Dendritic cell treated with granulocyte-macrophage colony-stimulating factor and Interleukin-4, amounts not matched to agents 40 ng/mL and 50 ng/mL, for 4 days (primary cell): Measurements from ENCODE around the gene ASXL2.
A peak's percentile ranks its signal among the peaks of the same experiment; 100 is the strongest.
"Not testable (repeated sequence)": the region's sequence is repeated elsewhere in the genome, so short reads cannot be mapped to it uniquely, and the experiment has no call there.

Source experiments
- H3K27ac Mint-ChIP-seq: one replicate; pipeline ENCODE4 v1.8.0; 2022; ENCODE audit warnings: mild to moderate bottlenecking, mixed read lengths
- H3K27me3 Mint-ChIP-seq: one replicate; pipeline ENCODE4 v1.8.0; 2022; ENCODE audit warnings: mild to moderate bottlenecking, mixed read lengths
- H3K36me3 Mint-ChIP-seq: one replicate; pipeline ENCODE4 v1.8.0; 2022; ENCODE audit warnings: low read depth, mixed read lengths
- H3K4me1 Mint-ChIP-seq: one replicate; pipeline ENCODE4 v1.8.0; 2022; ENCODE audit warnings: low read depth, mixed read lengths
- H3K4me3 Mint-ChIP-seq: one replicate; pipeline ENCODE4 v1.8.0; 2022; ENCODE audit warnings: mild to moderate bottlenecking, moderate library complexity, mixed read lengths
- H3K9me3 Mint-ChIP-seq: one replicate; pipeline ENCODE4 v1.8.0; 2022; ENCODE audit warnings: mixed read lengths
- intact Hi-C: fragments of 100-400 bp; cut with micrococcal nuclease; formaldehyde crosslinking; loops from one replicate; pipeline ENCODE4 v1.15.0; 2022

Gene ASXL2

DNA sequence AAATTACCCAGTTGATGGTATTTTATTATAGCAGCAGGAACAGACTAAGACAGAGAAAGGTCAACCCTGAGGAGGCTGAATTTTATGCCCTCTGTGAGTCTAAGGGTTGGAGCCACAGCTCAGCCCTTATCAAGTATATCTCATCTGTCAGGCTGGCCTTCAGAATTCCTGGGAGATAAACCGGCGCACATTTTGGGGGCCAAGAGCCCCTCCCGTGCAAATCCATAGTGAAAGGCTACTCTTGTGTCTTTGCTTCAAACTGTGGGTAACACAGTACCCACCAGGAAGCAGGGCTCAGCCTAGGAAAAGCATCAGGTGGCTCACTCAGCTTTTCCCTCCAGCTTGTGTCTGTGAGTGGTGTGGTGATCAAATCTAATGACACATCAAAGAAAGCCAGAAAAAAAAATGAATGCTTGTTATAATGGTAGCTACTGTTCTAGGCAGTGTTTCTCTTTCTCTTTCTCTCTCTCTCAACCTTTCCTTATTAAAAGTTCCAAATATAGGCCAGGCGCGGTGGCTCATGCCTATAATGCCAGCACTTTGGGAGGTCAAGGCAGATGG lies 25.0 kb upstream of the ASXL2 start:
- no peak overlapping the region for H3K27ac Mint-ChIP-seq
- no peaks in the 10 kb centered on the region for H3K36me3 Mint-ChIP-seq
- H3K27me3 Mint-ChIP-seq, result no peaks in the 10 kb centered on the region
- H3K4me3 Mint-ChIP-seq, result no peak overlapping the region
- intact Hi-C loops, result no loop called here
- H3K4me1 Mint-ChIP-seq, result no peaks in the 10 kb centered on the region
- peaks cover 9% of the 10 kb centered on the region for H3K9me3 Mint-ChIP-seq

DNA sequence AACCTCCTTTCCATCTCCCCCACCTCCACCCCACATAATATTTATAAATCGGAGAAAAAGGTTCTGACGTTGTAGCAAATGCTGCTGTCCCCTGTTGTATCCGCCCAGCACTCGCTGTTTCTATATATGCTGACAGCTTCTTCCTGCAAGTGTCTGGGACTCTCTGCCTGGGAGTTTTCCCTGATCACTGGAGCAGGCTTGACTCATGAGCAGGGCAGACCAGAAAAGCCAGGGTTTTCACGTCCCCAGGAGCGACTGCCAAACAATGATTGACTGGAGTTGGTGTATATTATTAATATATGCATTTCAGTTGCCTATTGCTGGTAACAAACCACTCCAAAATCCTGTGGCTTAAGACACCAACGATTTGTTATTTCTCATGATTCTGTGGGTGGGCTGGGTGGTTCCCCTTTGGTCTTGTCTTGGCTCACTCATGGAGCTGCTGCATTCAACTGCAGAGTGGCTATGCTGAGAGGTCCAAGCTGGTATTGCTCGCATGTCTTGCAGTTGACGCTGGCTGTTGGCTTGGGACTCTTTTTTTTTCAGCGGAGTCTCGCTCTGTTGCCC lies 21.2 kb upstream of the ASXL2 start:
- no peak overlapping the region for H3K4me3 Mint-ChIP-seq
- intact Hi-C loops, result no loop called here
- H3K36me3 Mint-ChIP-seq, result no peaks in the 10 kb centered on the region
- H3K4me1 Mint-ChIP-seq, result peaks cover 6% of the 10 kb centered on the region
- peaks cover 9% of the 10 kb centered on the region for H3K9me3 Mint-ChIP-seq
- no peak overlapping the region for H3K27ac Mint-ChIP-seq
- peaks cover 3% of the 10 kb centered on the region for H3K27me3 Mint-ChIP-seq

DNA sequence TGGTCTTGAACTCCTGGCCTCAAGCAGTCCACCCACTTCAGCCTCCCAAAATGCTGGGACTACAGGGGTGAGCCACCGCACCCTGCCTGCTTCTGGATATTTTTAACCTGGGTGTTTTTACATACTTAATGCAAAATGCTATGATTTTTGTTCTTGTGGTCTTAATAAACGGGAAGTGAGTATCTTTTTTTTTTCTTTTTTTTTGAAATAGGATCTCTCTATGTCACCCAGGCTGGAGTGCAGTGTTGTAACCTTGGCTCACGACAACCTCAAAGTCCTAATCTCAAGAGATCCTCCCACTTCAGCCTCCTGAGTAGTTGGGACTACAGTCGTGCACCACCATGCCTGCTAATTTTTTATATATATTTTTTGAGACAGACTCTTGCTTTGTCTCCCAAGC lies 19.2 kb upstream of the ASXL2 start:
- Mint-ChIP-seq H3K9me3 (peaks cover 9% of the 10 kb centered on the region), H3K27ac (peak overlapping the region; percentile 37), H3K27me3 (peaks cover 3% of the 10 kb centered on the region), H3K4me1 (peaks cover 6% of the 10 kb centered on the region), H3K36me3 (no peaks in the 10 kb centered on the region), H3K4me3 (no peak overlapping the region)
- intact Hi-C loops, result no loop called here

GRCh38 chr2:25896308-25896707 lies 18.0 kb upstream of the ASXL2 start:
- H3K27ac Mint-ChIP-seq, H3K4me1 Mint-ChIP-seq, intact Hi-C loops, H3K4me3 Mint-ChIP-seq, H3K27me3 Mint-ChIP-seq, H3K36me3 Mint-ChIP-seq, H3K9me3 Mint-ChIP-seq: not testable (repeated sequence)

- Mint-ChIP-seq H3K9me3 (no peaks in the 10 kb centered on the region), H3K27me3 (peaks cover 3% of the 10 kb centered on the region), H3K27ac (no peak overlapping the region), H3K4me3 (no peak overlapping the region), H3K36me3 (no peaks in the 10 kb centered on the region), H3K4me1 (peaks cover 6% of the 10 kb centered on the region)
- intact Hi-C loops, result no loop called here
Measured at GRCh38 chr2:25895610-25896009, 17.3 kb upstream of the ASXL2 start.

GRCh38 chr2:25895018-25895417 lies 16.7 kb upstream of the ASXL2 start:
- no peak overlapping the region for H3K27ac Mint-ChIP-seq
- H3K4me3 Mint-ChIP-seq, result no peak overlapping the region

GRCh38 chr2:25894135-25894830 lies 16.0 kb upstream of the ASXL2 start:
- Mint-ChIP-seq H3K4me3 (no peak overlapping the region), H3K4me1 (peaks cover 6% of the 10 kb centered on the region), H3K36me3 (no peaks in the 10 kb centered on the region), H3K27ac (no peak overlapping the region), H3K9me3 (no peaks in the 10 kb centered on the region), H3K27me3 (peaks cover 3% of the 10 kb centered on the region)
- intact Hi-C loops, result no loop called here

More at GRCh38 chr2:25895018-25895417, 16.7 kb upstream of the ASXL2 start:
- peaks cover 3% of the 10 kb centered on the region for H3K27me3 Mint-ChIP-seq
- peaks cover 6% of the 10 kb centered on the region for H3K4me1 Mint-ChIP-seq
- no peaks in the 10 kb centered on the region for H3K9me3 Mint-ChIP-seq
- intact Hi-C loops, result no loop called here
- no peaks in the 10 kb centered on the region for H3K36me3 Mint-ChIP-seq

GRCh38 chr2:25891672-25892071 lies 13.4 kb upstream of the ASXL2 start:
- peaks cover 3% of the 10 kb centered on the region for H3K27me3 Mint-ChIP-seq
- H3K36me3 Mint-ChIP-seq, result no peaks in the 10 kb centered on the region
- H3K4me1 Mint-ChIP-seq, result peaks cover 12% of the 10 kb centered on the region
- H3K27ac Mint-ChIP-seq, result no peak overlapping the region
- no peak overlapping the region for H3K4me3 Mint-ChIP-seq
- intact Hi-C loops, result no loop called here
- H3K9me3 Mint-ChIP-seq, result no peaks in the 10 kb centered on the region

DNA sequence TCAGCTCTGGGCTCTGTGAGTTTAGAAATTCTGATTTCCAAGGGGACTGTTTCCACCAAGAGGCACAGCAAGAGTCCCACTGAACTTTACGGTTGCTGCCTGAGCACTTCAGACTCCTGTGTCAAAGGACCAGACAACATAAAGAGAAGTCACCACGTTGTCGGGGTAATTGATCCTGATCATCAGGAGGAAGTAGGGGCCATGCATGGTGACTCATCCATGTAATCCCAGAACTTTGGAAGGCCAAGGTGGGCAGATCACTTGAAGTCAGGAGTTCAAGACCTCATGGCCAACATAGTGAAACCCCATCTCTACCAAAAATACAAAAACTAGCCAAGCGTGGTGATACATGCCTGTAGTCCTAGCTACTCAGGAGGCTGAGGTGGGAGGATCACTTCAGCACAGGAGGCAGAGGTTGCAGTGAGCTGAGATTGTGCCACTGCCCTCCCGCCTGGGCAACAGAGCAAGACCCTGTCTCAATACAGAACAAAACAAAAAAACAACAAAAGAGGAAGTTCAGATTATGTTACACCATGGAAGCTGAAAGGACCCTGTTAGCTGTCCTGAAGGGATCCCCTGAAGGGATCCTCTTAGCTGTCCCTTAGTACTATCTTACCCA lies 9.4 kb upstream of the ASXL2 start:
- H3K27me3 Mint-ChIP-seq, result peaks cover under 1% of the 10 kb centered on the region
- intact Hi-C loops, result no loop called here
- H3K27ac Mint-ChIP-seq, result no peak overlapping the region
- H3K4me3 Mint-ChIP-seq, result no peak overlapping the region
- no peaks in the 10 kb centered on the region for H3K36me3 Mint-ChIP-seq
- peaks cover 6% of the 10 kb centered on the region for H3K4me1 Mint-ChIP-seq
- H3K9me3 Mint-ChIP-seq, result no peaks in the 10 kb centered on the region

- intact Hi-C loops, result no loop called here
- Mint-ChIP-seq H3K4me1 (peaks cover 6% of the 10 kb centered on the region), H3K4me3 (no peak overlapping the region), H3K36me3 (no peaks in the 10 kb centered on the region), H3K9me3 (no peaks in the 10 kb centered on the region), H3K27me3 (peaks cover 6% of the 10 kb centered on the region), H3K27ac (no peak overlapping the region)
Measured at GRCh38 chr2:25885933-25886332, 7.6 kb upstream of the ASXL2 start.

DNA sequence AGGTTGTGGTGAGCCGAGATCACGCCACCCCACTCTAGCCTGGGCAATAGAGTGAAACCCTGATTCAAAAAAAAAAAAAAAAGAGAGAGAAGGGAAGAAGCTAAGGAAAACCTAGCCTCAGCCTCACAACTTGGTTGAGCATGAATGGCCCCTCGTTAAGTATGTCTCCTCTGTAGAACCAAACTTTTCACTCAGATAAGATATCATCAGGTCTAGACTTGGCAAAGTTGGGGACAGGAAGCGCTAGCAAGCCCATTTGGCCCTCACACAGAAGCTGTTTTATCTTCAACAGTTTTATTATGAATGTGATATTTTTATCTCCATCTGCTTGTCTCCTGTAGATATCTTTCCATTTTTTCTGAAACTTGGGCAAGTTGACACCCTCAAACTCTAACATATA lies 3.5 kb upstream of the ASXL2 start:
- Mint-ChIP-seq H3K4me3 (no peak overlapping the region), H3K27me3 (peaks cover 8% of the 10 kb centered on the region)

DNA sequence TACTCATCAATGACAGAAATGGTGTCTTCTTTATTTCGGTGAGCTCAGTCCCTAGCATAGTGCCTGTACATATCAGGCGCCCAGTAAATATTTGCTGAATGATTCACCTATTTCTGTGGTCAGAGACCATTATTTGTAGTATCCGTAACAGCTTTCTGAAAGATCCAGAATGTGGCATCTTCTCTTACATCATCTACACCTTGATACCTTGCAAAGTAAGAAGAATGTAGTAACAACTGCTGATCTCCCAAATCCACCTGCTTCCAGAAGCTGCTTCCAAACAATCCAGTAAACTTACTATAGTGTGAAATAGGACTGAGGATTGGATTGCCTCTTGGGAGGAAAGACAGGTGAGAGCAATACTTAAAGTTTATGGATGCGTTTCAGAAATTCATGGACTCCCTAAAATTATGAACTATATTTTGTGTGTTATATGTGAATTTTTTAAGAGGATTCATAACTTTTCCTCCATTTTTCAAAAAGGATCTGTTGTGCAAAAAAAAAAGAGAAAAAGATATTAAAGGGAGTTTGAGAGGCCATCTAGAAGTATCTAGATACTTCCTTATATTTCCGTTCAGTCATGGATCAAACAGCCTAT lies 945 bp upstream of the ASXL2 start:
- H3K36me3 Mint-ChIP-seq, result peaks cover 21% of the 10 kb centered on the region

More for the DNA sequence above, 3.5 kb upstream of the ASXL2 start:
- intact Hi-C loops, result no loop called here
- H3K4me1 Mint-ChIP-seq, result peaks cover 10% of the 10 kb centered on the region
- no peaks in the 10 kb centered on the region for H3K9me3 Mint-ChIP-seq
- H3K27ac Mint-ChIP-seq, result no peak overlapping the region
- peaks cover 13% of the 10 kb centered on the region for H3K36me3 Mint-ChIP-seq

GRCh38 chr2:25877431-25878360 lies 591 bp downstream of the ASXL2 start:
- H3K27ac Mint-ChIP-seq, result peak overlapping the region; percentile 94
- peaks cover 7% of the 10 kb centered on the region for H3K27me3 Mint-ChIP-seq
- H3K4me1 Mint-ChIP-seq, result peaks cover 38% of the 10 kb centered on the region
- H3K9me3 Mint-ChIP-seq, result no peaks in the 10 kb centered on the region
- H3K4me3 Mint-ChIP-seq, result peak overlapping the region; percentile 89
- intact Hi-C loops, result loop anchor here (10.0 kb wide), 1 partner anchor 467 kb away; the partner anchor contains the start of genes ADGRF3 and SELENOI
- peaks cover 33% of the 10 kb centered on the region for H3K36me3 Mint-ChIP-seq

More for the DNA sequence above, 945 bp upstream of the ASXL2 start:
- Mint-ChIP-seq H3K27ac (peak overlapping the region; percentile 94), H3K4me3 (no peak overlapping the region), H3K4me1 (peaks cover 27% of the 10 kb centered on the region), H3K27me3 (peaks cover 8% of the 10 kb centered on the region), H3K9me3 (no peaks in the 10 kb centered on the region)
- intact Hi-C loops, result loop anchor here (10.0 kb wide), 1 partner anchor 466 kb away; the partner anchor contains the start of genes ADGRF3 and SELENOI
